ENCODE results near the gene DBN1. TPM values are rescaled to one million over a fixed set of nuclear protein-coding genes. Genes with fewer than 3 reads are reported as not detected.

The DBN1 gene
- total and polyA plus RNA-seq, 9 donors, result 97.3 to 295 (median 267) TPM

- 86% methylated on average over 10 of the region's 20 CpGs for WGBS (ENCODE audit: insufficient coverage)
- Histone ChIP-seq H3K27me3 (ENCODE audit: control insufficient read depth, insufficient read depth, low read length) (peaks cover 22% of the 10 kb centered on the region), H3K36me3 (ENCODE audit: control insufficient read depth, insufficient read depth, low read length) (peaks cover 42% of the 10 kb centered on the region), H3K27ac (ENCODE audit: low read length) (no peak overlapping the region), H3K4me3 (ENCODE audit: low read length) (no peak overlapping the region), H3K4me1 (ENCODE audit: control insufficient read depth, insufficient read depth, low read length) (peaks cover 19% of the 10 kb centered on the region), H3K9me3 (replicated peaks; ENCODE audit: control insufficient read depth, low read depth, low read length) (no peaks in the 10 kb centered on the region)
- no peak for DNase-seq
These were observed 31.2 kb downstream of the DBN1 start for GRCh38 chr5:177442066-177442826.

- Histone ChIP-seq H3K4me3 (ENCODE audit: low read length) (no peak overlapping the region), H3K36me3 (ENCODE audit: control insufficient read depth, insufficient read depth, low read length) (peaks cover 47% of the 10 kb centered on the region), H3K9me3 (replicated peaks; ENCODE audit: control insufficient read depth, low read depth, low read length) (no peaks in the 10 kb centered on the region), H3K27me3 (ENCODE audit: control insufficient read depth, insufficient read depth, low read length) (peaks cover 19% of the 10 kb centered on the region), H3K27ac (ENCODE audit: low read length) (no peak overlapping the region), H3K4me1 (ENCODE audit: control insufficient read depth, insufficient read depth, low read length) (peaks cover 13% of the 10 kb centered on the region)
- 81% methylated on average over 22 of the region's 26 CpGs for WGBS (ENCODE audit: insufficient coverage)
- DNase-seq, result no peak
These were observed 32.2 kb downstream of the DBN1 start for GRCh38 chr5:177440990-177441780.

GRCh38 chr5:177440211-177440989, 33.0 kb downstream of the DBN1 start:
- H3K27ac ChIP-seq (ENCODE audit: low read length), result no peak overlapping the region
- peaks cover 11% of the 10 kb centered on the region for H3K27me3 ChIP-seq (ENCODE audit: control insufficient read depth, insufficient read depth, low read length)
- H3K36me3 ChIP-seq (ENCODE audit: control insufficient read depth, insufficient read depth, low read length), result peaks cover 54% of the 10 kb centered on the region
- H3K4me3 ChIP-seq (ENCODE audit: low read length), result no peak overlapping the region
- peaks cover 7% of the 10 kb centered on the region for H3K4me1 ChIP-seq (ENCODE audit: control insufficient read depth, insufficient read depth, low read length)
- peak; percentile 0 for DNase-seq
- WGBS (ENCODE audit: insufficient coverage), result 78% methylated on average over 23 of the region's 24 CpGs
- H3K9me3 ChIP-seq (replicated peaks; ENCODE audit: control insufficient read depth, low read depth, low read length), result no peaks in the 10 kb centered on the region

- peaks cover 62% of the 10 kb centered on the region for H3K36me3 ChIP-seq (ENCODE audit: control insufficient read depth, insufficient read depth, low read length)
These were observed 33.8 kb downstream of the DBN1 start for GRCh38 chr5:177439518-177440053.

GRCh38 chr5:177438468-177438867, 35.0 kb downstream of the DBN1 start:
- Histone ChIP-seq H3K4me1 (ENCODE audit: control insufficient read depth, insufficient read depth, low read length) (peaks cover 7% of the 10 kb centered on the region), H3K27ac (ENCODE audit: low read length) (no peak overlapping the region), H3K4me3 (ENCODE audit: low read length) (no peak overlapping the region), H3K36me3 (ENCODE audit: control insufficient read depth, insufficient read depth, low read length) (peaks cover 72% of the 10 kb centered on the region), H3K27me3 (ENCODE audit: control insufficient read depth, insufficient read depth, low read length) (no peaks in the 10 kb centered on the region), H3K9me3 (replicated peaks; ENCODE audit: control insufficient read depth, low read depth, low read length) (no peaks in the 10 kb centered on the region)
- peak; percentile 3 for DNase-seq
- WGBS (ENCODE audit: insufficient coverage), result 85% methylated on average over 8 of the region's 10 CpGs

More at GRCh38 chr5:177439518-177440053, 33.8 kb downstream of the DBN1 start:
- Histone ChIP-seq H3K9me3 (replicated peaks; ENCODE audit: control insufficient read depth, low read depth, low read length) (no peaks in the 10 kb centered on the region), H3K4me3 (ENCODE audit: low read length) (no peak overlapping the region), H3K27me3 (ENCODE audit: control insufficient read depth, insufficient read depth, low read length) (peaks cover 3% of the 10 kb centered on the region), H3K4me1 (ENCODE audit: control insufficient read depth, insufficient read depth, low read length) (peaks cover 7% of the 10 kb centered on the region), H3K27ac (ENCODE audit: low read length) (no peak overlapping the region)
- DNase-seq, result peak; percentile 1
- 100% methylated on average over 1 of the region's 4 CpGs for WGBS (ENCODE audit: insufficient coverage)

GRCh38 chr5:177437623-177438022, 35.8 kb downstream of the DBN1 start:
- DNase-seq, result peak; percentile 2
- no peaks in the 10 kb centered on the region for H3K9me3 ChIP-seq (replicated peaks; ENCODE audit: control insufficient read depth, low read depth, low read length)
- H3K36me3 ChIP-seq (ENCODE audit: control insufficient read depth, insufficient read depth, low read length), result peaks cover 74% of the 10 kb centered on the region
- H3K27ac ChIP-seq (ENCODE audit: low read length), result no peak overlapping the region
- no peak overlapping the region for H3K4me3 ChIP-seq (ENCODE audit: low read length)
- no peaks in the 10 kb centered on the region for H3K27me3 ChIP-seq (ENCODE audit: control insufficient read depth, insufficient read depth, low read length)
- H3K4me1 ChIP-seq (ENCODE audit: control insufficient read depth, insufficient read depth, low read length), result peaks cover 11% of the 10 kb centered on the region
- 82% methylated on average over 4 of the region's 4 CpGs for WGBS (ENCODE audit: insufficient coverage)

GRCh38 chr5:177435847-177436536, 37.4 kb downstream of the DBN1 start:
- H3K4me1 ChIP-seq (ENCODE audit: control insufficient read depth, insufficient read depth, low read length), result peaks cover 23% of the 10 kb centered on the region
- no peaks in the 10 kb centered on the region for H3K9me3 ChIP-seq (replicated peaks; ENCODE audit: control insufficient read depth, low read depth, low read length)
- 89% methylated on average over 29 of the region's 37 CpGs for WGBS (ENCODE audit: insufficient coverage)
- no peak for DNase-seq
- H3K36me3 ChIP-seq (ENCODE audit: control insufficient read depth, insufficient read depth, low read length), result peaks cover 76% of the 10 kb centered on the region
- no peak overlapping the region for H3K27ac ChIP-seq (ENCODE audit: low read length)
- no peak overlapping the region for H3K4me3 ChIP-seq (ENCODE audit: low read length)
- H3K27me3 ChIP-seq (ENCODE audit: control insufficient read depth, insufficient read depth, low read length), result no peaks in the 10 kb centered on the region

- peaks cover 77% of the 10 kb centered on the region for H3K36me3 ChIP-seq (ENCODE audit: control insufficient read depth, insufficient read depth, low read length)
- no peak overlapping the region for H3K4me3 ChIP-seq (ENCODE audit: low read length)
- H3K9me3 ChIP-seq (replicated peaks; ENCODE audit: control insufficient read depth, low read depth, low read length), result no peaks in the 10 kb centered on the region
- no peaks in the 10 kb centered on the region for H3K27me3 ChIP-seq (ENCODE audit: control insufficient read depth, insufficient read depth, low read length)
- whole genome bisulfite sequencing (ENCODE audit: insufficient coverage), result 95% methylated on average over 9 of the region's 20 CpGs
- H3K27ac ChIP-seq (ENCODE audit: low read length), result no peak overlapping the region
- no peak for DNase-seq
- H3K4me1 ChIP-seq (ENCODE audit: control insufficient read depth, insufficient read depth, low read length), result peaks cover 29% of the 10 kb centered on the region
These were observed 38.3 kb downstream of the DBN1 start for GRCh38 chr5:177434942-177435738.

- peaks cover 77% of the 10 kb centered on the region for H3K36me3 ChIP-seq (ENCODE audit: control insufficient read depth, insufficient read depth, low read length)
- H3K4me3 ChIP-seq (ENCODE audit: low read length), result no peak overlapping the region
- H3K27me3 ChIP-seq (ENCODE audit: control insufficient read depth, insufficient read depth, low read length), result no peaks in the 10 kb centered on the region
- H3K9me3 ChIP-seq (replicated peaks; ENCODE audit: control insufficient read depth, low read depth, low read length), result no peaks in the 10 kb centered on the region
- H3K27ac ChIP-seq (ENCODE audit: low read length), result no peak overlapping the region
- DNase-seq, result no peak
- WGBS (ENCODE audit: insufficient coverage), result 95% methylated on average over 8 of the region's 8 CpGs
- H3K4me1 ChIP-seq (ENCODE audit: control insufficient read depth, insufficient read depth, low read length), result peaks cover 36% of the 10 kb centered on the region
These were observed 39.0 kb downstream of the DBN1 start for GRCh38 chr5:177434437-177434836.
